Stimulated activated naive CD4-positive, alpha-beta T cell treated with Interleukin-2 at 50 U/mL for 16 hours (primary cell): Measurements from ENCODE around the gene VWC2.
"Not testable (repeated sequence)": the region's sequence is repeated elsewhere in the genome, so short reads cannot be mapped to it uniquely, and the experiment has no call there.

Experiments
- DNase-seq: peaks from one replicate; lab custom pipeline; 2025; lab: John Stamatoyannopoulos, UW

Gene VWC2

GRCh38 chr7:49787980-49788379, 14.5 kb downstream of the VWC2 start:
- no peak for DNase-seq

DNA sequence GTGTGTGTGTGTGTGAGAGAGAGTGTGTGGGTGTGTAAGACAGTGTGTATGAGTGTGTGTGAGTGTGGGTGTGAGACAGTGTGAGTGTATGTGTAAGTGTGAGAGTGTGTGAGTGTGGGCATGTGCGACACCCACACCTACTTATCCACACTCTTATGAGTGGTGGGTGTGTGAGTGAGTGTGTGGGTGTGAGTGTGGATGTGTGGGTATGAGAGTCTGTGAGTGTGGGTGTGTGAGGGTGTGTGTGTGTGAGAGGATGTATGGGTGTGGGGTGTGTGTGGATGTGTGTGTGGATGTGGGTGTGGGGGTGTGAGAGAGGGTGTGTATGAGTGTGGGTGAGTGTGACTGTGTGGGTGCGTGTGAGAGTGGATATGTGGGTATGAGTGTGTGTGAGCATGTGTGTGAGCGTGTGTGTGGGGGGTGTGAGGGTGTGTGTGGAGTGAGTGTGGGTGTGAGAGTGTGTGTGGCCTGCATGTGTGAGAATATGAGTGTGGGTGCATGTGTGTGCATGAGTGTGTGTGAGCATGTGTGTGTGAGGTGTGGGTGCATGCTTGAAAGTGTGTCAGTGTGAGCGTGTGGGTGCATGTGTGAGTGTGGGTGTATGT, 15.1 kb downstream of the VWC2 start:
- no peak for DNase-seq

DNA sequence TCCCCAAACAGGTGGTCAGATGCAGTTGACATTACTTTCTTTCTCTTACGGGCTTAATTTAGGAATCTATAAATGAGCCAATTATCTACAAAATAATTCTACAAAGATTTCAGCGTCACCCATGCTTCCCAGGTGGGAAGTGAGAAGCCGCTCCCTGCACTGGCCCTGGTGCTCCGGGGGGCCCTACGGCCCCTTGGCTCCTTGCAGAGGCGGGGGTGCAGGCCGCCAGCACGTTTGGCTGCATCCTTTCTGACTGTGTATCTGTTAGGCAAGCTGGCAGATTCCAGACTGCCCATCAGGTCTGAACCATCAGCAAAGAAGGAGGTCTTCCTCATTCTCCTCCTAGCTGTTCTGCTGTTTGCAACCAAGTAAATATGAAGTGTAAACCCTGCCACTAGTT, 16.3 kb downstream of the VWC2 start:
- DNase-seq: no peak

- no peak for DNase-seq
Measured at GRCh38 chr7:49790209-49790608, 16.8 kb downstream of the VWC2 start.

- no peak for DNase-seq
Measured at GRCh38 chr7:49791088-49791741, 17.8 kb downstream of the VWC2 start.

- no peak for DNase-seq
Measured at GRCh38 chr7:49797987-49798660, 24.7 kb downstream of the VWC2 start.

GRCh38 chr7:49800031-49800430, 26.6 kb downstream of the VWC2 start:
- DNase-seq: no peak

- no peak for DNase-seq
Measured at GRCh38 chr7:49802600-49802999, 29.2 kb downstream of the VWC2 start.

- no peak for DNase-seq
Measured at GRCh38 chr7:49803812-49804211, 30.4 kb downstream of the VWC2 start.

DNA sequence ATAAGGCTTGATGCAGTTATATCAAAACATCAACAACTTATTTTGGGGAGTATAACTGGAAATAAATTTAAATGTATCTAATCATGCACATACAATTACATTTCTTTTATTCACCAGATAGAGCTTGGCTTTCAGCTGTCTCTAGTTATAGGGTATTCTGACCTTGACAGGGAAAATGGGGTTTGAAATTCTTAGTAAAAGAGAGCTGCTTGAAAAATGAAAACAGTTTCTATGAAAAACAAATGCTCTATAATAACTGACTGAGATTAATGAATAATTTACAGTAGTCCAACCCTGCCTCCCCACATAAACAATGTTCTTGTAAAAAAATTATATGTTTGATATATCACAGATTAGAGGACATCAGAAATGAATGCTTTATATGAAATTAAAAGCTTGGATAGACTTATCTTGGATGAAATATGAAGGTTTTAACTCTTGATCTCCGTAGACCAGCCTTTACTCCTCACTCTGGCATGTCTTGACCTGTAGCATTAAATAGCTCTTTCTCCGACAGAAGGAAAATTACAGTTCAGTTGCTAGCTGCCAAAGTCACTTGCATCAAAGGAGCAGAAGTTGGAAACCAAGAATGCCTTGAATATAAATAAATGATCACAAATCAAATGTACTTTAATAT, 32.1 kb downstream of the VWC2 start:
- no peak for DNase-seq

GRCh38 chr7:49812534-49812933, 39.1 kb downstream of the VWC2 start:
- no peak for DNase-seq

DNA sequence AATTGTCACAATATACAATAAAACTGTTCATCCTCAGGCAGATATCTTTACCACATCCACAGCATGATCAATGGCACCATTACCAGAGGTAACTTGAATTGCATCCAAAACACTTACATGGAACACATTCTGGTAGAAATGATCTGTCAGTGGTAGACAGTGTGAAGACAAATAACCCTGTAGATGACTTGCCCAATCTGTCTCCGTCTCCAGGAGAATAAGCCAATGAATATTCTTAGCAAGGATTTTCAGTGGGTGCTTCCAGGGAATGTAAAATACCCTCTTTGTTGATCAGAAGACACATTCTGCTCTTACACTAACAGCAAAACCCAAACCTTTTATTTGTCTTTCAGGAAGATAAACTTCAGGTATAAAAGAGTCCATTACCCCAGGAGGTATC, 43.8 kb downstream of the VWC2 start:
- DNase-seq: no peak

DNA sequence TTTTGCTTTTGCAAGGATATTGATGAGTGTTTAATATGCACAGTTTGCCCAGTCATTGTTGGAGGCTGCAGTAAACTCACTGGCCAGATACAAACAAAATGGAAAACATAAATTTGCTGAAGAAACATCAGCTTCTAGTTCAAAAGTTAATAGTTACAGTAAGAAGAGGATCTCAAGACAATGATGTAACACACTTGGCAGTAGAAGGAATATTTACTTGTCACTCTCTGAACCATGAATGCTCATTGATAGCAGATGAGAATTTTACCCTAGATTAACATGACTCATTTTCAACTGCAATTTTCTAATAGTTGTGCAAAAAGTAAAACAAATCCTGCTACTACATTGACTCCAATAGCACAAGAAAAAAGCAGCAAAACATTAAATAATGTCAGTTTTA, 47.7 kb downstream of the VWC2 start:
- no peak for DNase-seq

DNA sequence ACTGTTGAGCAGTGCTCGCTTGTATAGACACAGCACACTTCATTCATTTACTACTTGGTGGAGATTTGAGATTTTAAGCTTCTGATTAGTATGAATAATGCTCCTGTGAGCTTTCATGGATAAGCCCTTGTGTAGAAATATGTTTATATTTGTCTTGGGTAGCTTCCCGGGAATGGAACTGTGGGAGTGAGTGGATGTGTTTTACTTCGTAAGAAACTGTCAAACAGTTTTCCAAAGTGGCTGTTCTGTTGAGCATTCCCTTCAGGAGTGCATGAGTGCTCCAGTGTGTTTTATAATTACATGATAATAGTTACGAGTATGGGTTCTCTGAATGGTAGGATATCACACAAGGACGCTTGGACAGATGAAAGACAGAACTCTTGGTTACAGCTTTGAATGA, 49.4 kb downstream of the VWC2 start:
- no peak for DNase-seq

GRCh38 chr7:49823566-49823965, 50.1 kb downstream of the VWC2 start:
- DNase-seq: no peak

DNA sequence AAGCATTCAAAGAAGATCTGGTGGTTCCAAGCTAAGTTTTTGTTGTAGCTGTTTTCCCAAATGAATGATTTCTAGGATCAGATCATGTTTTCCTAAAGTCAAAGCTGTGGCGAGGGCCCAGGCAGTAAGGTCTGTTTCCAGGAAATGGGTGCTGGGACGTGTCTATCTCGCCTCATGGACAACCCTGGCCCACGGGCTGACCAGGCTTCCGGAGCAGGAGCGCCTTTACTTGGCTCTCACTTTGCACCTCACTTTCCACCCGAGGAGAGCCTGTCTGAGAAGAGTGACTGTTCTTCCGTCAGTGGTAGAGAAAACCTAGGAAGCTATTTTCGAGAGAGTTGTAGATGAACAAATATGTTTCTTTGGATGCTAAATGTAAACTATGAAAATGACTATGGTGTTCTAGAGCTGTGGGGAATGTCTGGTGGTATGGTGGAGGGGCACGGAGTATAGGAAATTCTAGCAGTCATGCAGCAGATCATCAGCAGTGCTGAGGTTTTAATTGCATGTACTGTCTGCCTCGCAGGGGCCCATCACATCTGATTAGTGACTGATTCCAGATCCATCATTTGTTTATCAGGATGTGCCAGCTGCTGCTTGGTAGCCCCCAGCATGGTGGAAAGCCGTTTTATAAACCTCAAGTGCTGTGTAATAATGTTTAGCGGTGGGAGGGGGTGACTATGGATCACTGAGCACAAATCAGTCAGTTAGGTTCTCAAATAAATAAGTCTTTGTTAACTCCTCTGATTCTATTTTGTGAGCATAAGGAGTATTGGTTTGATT, 66.6 kb downstream of the VWC2 start:
- DNase-seq: no peak

- no peak for DNase-seq
Measured at GRCh38 chr7:49840751-49841405, 67.4 kb downstream of the VWC2 start.

- DNase-seq: no peak
Measured at GRCh38 chr7:49845626-49846025, 72.2 kb downstream of the VWC2 start.

DNA sequence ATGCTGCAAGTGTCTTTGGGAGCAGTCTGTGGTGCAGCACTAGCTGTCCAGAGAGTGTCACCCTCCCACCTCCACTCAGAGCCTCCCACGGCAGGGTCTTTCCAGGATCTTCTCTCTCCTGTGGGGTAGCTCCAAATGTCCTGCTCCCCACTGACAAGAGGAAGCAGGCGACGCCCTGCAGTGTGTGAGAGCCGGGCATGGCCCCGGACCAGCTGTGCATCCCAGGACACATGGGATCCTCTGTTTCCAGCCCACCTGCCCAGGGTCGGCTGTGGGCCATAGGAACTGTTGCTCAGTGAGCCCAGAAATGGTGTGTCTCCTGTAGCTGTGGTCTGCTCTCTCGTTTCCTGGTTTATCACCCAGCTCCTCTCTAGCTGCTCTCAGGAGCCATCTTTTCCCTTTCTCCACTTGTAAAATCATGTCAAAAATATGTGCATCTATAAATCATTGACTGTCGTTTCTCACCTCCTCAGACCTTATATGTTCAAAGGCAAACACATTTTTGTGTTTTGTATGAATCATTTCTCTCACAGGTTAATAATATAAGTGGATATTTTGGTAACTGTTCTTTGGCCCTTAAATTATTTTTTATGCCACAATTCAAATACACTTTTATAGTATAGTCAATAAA, 74.9 kb downstream of the VWC2 start:
- DNase-seq: no peak

- no peak for DNase-seq
Measured at GRCh38 chr7:49850921-49851613, 77.6 kb downstream of the VWC2 start.

GRCh38 chr7:49851614-49851934, 78.1 kb downstream of the VWC2 start:
- DNase-seq: not testable (repeated sequence)
